HG03159 (cell line): Measurements from ENCODE around the gene RBM4B.

ENCODE experiments used
- ATAC-seq: cut with Tn5 transposase; IDR thresholded peaks from one replicate; pipeline ENCODE4 v1.9.1; 2021; ENCODE audit warnings: mild to moderate bottlenecking, moderate library complexity; ENCODE audit not compliant: unreplicated experiment

RBM4B gene

DNA sequence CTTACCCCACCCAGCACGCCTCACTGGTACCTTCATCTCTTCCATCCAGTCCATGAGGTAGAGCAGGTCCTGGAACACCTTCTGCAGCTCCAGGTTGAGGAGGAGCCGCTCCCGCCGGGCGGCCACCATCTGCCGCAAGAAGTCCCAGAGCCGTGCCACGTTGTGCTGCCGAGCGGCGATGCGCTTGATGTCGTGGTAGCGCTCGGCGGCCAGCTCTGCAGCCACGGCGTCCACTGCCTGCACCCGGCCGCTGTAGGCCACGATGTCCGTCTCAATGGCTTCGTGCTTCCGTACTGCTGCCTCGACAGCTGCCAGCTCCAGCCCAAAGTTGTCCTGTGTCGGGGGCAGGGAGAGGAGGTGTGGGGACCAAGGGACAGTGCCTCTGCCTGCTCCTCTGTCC is 29.8 kb upstream of the RBM4B start:
- ATAC-seq, result no peak

DNA sequence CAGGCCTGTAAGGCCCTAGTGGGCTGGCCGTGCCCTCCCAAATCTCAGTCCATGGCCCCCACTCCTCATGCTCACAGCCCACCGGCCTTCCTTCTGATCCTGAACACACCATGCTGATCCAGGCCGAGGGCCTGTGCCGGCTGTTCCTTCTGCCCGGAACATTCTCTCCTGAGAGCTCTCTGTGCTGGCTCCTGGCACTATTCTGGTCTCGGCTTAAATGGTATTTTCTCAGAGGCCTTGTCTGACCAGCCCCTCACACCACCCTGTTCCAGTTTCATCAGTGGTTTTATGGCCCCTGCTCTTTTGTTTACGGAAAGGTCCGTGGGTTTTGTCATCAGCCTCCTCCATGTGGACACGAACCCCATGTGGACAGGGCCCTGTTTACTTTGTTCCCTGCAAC is 29.3 kb upstream of the RBM4B start:
- ATAC-seq, result no peak

DNA sequence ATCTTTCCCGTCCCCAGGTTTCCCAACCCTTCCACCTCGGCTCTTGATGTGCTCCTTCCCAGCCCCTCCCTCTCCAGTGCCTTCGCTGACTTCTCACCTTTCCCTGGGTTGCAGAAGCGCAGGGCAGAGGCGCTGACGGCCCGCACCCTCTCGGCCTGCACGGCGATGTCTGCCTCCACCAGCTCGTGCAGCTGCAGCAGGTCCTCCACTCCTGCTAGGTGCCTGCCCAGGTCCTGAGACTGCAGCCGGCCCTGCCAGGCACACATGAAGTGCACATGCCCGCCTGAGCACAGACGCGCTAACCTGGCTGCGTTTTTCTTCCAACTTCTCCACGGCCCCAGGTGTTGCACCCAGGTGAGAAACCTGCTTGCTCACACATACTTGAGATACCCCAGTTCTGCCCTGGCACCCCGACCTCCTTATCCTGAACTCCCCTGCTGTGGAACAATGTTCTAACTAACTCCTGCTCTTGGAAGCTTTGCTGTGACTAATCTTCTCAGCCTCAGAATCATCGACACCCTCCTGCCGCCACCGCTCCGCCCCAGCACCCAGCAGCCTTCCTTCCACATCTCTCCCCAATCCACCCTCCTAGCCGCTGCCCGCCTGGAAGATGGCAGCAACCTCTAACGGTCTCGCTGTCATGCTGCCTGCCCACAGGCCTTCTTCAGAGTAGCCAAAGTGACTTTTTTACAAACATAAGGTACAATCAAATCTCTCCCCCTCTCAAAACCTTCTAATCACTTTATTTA is 28.1 kb upstream of the RBM4B start:
- ATAC-seq, result no peak

DNA sequence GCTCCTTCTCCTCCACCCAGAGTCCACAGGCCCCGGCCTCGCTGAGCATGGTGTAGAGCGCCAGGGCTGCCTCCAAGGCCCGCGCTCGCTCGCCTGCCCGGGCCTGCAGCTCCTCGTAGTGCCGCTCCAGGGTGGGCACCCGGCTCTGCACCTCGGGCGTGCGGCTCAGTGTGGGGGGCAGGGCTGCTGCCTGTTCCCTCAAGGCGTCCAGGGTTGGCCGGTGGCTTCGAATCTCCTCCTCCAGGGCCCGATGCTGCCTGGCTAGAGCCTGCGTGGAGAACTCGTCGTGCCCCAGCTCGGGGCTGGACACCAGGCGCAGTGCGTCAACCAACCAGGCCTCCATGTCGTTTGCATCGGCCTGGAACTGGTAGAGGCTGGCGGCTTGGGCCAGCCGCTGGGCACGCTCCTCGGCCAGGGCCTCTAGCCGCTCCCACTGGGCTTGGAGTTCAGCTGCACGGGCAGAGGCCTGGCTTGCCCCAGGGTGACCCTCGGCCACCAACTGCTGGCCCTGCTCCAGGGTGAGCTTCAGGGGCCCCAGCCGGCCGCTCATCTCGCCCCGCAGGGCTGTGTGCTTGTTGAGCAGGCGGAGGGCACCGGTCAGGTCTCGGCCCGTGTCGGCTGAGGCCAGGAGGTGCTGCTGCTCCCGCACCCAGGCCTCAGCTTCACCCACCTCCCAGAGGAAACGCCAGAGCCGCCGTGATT is 27.1 kb upstream of the RBM4B start:
- ATAC-seq, result no peak

DNA sequence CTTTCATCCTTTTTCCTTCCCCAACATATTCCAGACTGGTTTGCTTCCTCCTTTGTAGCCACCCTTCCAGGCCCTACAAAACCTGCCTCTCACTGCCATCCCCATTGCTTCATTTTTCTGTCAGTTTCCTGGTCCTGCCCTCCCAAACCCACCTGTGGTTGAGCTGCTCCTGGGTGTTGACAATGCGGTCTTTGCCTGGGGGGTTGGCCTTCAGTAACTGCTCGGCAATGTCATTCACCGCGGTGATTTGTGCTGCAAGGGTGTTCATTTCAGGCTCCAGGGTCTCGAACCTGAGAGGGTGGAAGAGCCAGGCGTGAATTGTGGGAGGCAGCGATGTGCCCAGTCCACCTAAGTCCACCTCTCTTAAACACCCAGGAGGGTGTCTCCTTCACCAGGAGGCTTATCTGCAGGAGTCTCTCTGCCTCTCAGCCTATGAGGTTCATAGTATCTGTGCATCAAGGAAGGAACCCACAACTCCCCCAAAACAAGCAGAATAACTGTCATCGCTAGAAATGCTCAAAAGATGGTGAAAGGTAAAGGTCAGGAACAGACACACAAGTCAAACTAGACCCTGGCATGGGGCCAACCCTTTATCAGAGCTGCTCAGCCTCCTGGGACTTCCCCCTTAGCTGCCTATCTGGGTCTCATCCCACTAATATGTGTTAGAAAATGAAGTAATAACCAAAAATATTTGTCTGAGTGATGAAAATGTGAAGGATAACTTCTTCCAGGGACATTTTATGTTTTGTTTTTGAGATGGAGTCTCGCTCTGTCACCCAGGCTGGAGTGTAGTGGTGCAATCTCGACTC is 23.9 kb upstream of the RBM4B start:
- ATAC-seq, result no peak

DNA sequence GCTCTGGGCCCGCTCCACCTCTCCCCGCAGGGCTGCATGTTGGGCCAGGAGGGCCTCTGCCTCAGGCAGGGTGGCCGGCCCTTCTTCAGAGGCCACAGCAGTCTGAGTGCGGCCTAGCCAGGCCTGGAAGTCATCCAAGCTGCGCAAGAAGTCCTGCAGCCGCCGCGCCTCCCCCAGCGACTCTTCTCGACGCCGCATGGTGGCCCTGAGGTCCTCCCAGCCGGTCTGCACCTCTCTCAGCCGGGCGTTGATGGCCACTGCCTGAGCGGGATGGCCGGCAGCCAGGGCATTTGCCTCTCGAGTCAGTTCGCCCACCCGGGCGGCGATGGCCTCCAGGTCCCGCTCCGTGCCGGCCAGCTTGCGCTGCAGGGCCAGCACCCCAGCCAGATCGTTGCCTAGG is 23.1 kb upstream of the RBM4B start:
- no peak for ATAC-seq

DNA sequence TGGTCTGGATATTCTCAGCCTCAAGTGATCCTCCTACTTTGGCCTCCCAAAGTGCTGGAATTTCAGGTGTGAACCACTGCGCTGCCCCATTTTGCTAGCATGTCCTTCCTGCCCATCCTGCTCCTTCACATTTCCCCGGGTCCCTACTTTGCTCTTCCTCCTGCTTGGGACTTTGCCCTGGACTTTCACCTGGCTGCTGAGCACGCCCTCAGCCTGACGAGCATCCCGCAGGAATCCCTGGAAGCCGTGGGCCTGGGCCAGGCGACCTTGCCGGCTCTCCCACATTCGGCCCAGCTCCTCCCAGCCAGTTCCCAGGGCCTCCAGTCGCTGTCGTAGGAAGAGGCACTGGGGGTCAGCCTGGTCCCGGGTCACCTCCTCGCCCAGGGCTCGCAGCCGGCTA is 22.6 kb upstream of the RBM4B start:
- no peak for ATAC-seq

DNA sequence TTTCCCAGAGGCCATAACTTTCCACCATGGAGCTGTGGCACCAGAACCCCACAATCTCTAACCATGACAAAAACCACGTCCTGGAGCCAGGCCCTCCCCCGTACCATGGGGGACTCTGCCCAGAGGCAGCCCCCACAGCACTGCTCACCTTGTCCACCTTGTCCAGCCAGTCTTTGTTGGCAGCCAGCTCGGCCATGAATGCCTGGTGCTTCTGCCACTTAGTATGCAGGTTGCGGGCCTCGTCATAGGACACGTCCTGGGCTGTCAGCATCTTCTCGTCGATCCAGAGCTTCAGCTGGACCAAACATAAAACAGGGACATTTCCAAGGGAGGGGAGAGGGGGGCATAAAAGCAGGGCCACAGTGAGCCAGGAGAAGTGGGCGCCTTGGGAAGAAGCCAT is 20.8 kb upstream of the RBM4B start:
- ATAC-seq, result no peak

DNA sequence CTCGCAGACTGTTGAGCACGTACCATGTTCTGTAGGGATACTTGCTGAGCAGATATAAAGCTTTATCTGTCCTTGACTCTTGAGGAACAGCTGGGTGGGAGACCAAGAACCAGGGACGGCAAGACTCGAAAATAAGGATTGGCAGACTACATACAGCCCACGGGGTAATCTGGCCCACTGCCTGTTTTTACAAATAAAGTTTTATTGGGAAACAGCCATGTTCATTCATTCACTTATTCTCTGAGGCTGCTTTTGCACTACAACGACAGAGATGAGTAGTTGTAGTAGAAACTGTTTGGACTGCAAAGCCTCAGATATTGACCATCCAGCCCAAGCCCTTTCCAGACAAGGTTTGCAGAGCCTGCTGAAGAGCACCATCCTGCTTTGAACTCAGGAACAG is 20.3 kb upstream of the RBM4B start:
- ATAC-seq, result no peak

DNA sequence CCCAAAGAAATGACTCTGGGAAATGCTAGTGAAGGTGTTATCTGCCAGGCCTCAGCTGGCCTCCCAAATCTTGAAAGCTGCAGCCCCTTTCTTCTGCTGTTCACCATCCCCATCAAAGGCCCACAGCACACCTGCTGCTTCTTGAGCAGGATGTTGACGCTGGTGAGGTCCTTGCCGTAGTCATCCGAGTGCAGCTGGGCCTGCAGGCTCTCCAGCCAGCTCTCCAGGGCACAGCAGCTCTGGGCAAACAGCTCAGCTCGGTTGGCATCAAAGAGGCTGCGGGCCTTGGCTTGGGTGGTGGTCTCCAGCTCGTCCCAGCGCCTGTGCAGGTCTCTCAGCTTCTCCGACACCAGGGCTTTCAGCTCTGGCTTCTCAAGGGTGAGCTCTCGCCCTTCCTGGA is 18.5 kb upstream of the RBM4B start:
- ATAC-seq, result no peak

DNA sequence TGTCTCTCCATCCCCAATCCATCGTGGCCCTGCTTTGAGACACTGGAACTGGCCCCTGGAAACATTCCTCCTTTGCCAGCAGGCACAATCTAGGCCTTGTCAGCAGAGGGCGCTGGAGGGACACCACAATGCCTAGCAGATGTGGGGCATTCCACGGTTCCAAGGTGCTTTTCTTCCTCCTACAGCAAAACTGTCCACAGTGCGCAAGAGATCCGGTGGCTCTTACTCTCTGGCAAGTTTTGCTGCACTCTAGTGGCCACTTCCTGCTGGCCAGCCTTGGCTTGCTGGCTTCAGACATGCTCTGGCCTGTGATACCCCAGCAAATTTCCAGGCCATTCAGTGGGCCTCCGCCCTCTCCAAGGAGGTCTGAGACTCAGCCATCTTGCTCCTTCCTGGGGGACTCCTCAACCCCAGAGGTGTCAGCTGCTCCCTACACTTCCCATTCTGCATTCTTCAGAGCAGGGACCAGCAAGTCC is 17.1 kb upstream of the RBM4B start:
- no peak for ATAC-seq

DNA sequence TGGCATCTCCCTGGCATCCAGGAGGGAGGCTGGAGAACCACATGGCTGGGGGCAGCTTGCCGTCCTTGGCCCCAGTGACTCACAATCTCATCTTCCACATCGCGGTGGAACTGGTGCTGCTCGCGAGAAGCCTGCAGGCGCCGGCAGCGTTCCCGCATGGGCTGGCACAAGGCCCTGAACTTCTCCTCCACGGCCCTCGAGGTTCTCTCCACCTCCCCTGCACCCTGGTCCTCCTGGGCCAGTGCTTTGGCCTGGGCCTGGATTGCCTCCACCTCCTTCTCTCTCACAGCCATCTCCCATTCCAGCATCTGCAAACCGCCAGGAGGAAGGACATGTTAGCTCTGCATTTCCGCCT is 16.3 kb upstream of the RBM4B start:
- ATAC-seq, result no peak

DNA sequence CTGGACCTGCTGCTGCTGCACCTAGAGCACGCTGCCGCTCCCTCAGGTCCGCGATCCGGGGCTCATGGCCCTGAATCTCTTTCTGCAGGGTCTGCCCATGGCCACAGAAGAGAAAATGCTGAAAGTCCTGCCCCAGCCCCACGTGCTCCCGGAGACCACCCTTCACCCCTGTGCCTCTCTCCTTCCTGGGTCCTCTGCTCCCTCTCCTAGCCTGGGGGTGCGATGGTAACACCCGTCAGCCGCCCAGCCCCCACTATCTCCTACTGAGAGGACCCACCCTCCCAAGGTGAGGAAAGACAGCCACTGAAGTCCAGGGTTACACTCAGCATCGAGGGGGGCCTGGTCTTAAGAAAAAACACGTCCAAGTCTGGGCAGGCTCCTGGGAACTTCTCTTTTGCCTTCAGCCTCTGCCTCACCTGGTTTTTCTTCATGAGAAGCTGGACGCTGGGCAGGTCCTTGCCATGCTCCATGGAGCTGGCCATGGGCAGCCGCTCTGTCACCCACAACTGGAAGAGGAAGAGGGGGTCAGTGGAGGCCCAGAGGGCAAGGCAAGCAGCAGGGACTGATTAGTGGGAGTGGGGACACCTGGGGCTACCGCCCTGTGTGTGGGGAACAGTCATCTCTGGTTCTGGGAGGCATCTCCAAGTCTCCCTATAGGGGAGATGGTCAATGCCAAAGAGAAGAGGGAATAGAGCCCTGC is 15.8 kb upstream of the RBM4B start:
- no peak for ATAC-seq

DNA sequence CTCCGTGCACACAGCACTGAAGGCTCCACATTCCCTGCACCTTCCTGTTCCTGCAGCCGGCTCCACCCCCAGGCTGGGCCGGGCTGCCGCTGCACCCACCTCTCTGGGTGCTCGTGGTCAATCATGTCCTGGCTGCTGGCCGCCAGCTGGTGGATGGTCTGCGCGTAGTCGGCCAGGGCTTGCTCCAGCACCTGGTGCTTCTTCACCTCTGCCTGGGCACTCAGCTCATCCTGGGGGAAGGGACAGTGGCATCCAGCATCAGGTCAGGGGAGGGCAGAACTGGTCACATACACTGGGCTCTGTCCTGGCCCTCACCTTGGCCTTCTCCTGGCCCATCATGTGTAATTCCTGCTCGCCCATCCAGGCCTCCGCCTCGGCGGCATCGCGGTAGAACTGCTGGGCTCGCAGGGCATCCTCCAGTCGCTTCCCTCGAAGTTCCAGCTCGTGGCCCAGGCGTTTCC is 15.2 kb upstream of the RBM4B start:
- ATAC-seq, result no peak

DNA sequence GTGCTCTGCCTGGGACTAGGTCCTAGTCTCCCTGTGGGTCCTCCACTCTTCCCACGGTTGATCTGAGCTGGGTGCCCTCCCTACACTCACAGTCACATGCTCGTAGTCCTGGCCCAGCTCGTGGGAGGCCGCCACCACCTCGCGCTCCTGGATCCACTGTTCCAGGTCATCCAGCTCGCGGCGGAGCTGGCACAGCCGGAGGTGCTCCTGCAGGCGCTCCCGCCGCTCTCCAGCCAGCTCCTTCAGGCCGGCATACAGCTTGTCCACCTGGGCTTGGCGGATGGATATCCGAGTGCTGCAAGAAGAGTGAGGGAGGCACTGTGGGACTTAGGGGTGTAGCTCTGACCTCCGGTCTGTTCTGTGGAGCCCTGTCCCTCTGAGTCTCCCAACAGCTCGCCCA is 14.8 kb upstream of the RBM4B start:
- no peak for ATAC-seq

DNA sequence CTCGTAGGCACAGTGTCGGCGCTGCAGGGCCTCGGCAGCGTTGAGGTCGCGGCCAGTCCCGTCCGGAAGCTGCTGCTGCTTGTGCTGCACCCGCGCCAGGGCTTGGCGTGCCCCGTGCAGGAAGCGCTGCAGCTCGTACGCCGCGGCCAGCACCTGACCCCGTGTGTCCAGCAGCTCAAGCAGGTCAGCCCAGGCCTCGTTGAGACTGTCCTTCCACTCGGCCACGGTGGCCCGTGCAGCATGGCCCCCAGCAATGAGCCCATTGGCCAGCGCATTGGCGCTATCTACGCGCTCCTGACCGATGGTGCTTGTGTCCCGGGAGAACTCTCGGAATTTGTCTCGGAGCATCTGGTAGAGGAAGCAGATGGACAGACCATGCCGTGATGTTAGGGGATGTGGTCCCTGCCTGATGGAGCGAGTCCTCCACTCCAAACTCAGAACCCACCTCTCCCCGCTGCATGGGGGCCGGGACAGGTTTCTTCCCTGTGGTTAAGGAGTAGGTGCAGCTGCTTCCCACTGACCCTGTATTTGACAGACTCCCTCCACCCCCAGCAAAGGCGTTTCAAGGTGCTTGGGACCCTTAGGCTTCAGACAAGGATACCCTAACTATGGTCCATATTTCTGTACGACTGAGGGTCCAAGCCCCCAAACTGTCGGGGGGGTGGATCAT is 13.8 kb upstream of the RBM4B start:
- ATAC-seq, result no peak

DNA sequence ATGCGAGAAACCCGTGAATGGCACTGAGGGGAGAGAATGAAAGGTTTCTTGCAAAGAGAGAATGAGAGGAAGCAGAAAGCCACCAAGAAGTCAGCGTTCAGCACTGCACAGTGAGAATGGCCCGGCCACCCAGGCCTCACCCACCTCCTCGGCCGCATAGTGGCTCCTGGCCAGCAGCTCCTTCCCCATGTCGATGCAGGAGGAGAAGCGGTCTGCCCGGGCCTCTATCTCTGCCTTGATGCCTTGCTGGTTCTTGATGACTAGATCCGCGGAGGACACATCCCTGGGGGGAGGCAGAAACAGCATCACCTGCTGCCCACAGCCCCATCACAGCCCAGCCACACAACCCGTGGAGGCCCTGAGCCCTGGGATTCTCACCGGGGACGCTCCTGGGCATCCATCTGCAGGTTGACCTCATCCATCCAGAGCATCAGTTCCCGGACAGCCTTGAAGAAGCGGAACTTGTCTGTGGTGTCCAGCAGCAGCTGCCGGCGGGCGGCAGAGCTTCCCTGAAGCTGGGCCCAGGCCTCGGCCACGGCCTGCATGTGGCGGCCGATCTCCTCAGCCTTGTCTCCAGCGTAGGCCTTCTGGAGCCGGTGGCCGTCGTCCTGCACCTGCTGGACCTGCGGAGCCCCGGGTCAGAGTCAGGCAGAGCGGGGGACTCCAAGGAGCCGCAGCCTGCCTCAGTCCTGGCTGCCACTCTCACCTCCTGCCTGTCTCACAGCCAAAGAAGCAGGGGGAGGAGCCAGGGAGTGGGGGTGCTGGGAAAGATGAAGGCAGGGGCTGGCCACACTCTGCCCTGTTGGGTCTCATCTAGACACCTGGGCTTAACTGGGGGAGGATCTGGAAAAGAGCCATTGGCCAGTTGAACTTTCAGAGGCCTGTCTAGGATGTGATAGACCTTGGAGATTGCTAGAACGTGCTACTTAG is 12.2 kb upstream of the RBM4B start:
- ATAC-seq, result no peak

DNA sequence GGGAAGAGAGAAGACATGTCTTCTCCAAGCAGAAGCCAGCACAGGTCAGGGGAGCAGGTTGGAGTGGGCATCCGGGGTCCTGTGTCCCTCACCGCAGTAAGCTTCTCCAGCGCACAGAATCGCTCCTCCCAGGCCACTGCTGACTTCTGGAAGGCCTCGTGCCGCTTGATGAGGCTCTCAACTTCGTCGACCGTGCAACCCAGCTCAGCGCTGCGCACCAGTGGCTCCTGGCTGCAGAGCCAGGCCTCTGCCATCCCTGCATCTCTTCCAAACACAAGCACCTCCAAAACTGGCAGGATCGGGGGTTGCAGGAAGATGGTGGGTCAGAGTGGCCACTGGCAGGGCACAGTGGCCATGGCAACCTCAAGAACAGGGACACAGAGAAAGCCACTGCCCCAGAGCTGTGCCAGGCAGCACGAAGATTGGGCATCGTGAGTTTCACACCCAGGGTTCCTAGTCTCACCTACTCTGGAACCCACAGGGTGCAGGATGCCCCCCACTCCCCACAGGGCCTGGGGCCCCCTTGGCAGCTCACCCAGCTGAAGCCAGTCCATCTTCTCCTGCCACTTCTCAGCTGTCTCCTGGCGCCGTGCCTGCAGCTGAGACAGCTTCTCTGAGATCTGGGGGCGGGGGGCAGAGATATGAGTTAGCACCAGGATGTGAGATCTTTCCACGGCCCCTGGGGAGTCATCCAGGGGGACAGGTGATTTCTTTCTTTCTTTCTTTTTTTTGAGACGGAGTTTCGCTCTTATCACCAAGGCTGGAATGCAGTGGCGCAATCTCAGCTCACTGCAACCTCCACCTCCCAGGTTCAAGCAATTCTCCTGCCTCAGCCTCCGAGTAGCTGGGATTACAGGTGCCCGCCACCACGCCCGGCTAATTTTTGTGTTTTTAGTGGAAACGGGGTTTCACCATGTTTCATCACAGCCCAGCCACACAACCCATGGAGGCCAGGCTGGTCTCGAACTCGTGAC is 11.2 kb upstream of the RBM4B start:
- ATAC-seq, result no peak
